CD4-positive, alpha-beta T cell treated with Interleukin-15 for 4 hours (primary cell): ENCODE data around the gene ATG4C.

Source experiments
- DNase-seq: peaks from one replicate; pipeline ENCODE4 v3.0.0-alpha.2; 2020; ENCODE audit warnings: low spot score

ATG4C gene

DNA sequence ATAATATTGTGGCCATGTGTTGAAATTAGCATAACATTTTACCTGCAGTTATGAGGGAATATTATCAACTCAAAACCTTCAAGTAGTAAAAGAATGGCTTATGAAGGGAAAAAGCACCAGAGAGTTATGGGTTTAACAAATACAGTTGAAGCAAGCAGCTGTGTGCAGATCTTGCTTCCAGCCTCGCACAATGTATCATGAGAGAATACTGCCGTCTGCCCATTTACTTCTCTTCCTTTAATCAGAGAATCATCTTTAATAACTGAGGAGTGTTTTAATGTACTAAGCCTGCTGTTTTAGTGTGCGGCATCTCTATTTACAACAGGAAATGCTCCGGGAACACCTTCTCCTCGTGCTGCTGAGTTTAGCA, 120.9 kb downstream of the ATG4C start:
- no peak for DNase-seq

DNA sequence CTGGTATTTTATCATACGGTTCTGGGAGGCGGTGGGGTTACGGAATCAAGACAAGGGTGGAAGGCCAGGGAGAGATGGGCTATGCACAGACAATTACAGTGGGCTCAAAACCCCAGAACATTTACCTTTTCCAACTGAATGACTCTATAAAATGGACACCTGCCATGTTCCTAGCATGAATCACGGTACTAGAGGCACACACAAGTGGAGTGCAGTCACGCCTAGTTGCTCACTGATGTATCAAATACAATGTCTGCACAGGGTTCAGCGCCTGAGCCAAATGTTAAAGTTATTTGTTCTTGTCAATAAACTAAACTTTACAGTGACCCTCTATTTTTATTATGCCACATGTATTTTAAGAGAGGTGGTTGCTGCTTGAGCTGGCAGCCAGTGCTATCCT, 121.4 kb downstream of the ATG4C start:
- DNase-seq, result no peak

DNA sequence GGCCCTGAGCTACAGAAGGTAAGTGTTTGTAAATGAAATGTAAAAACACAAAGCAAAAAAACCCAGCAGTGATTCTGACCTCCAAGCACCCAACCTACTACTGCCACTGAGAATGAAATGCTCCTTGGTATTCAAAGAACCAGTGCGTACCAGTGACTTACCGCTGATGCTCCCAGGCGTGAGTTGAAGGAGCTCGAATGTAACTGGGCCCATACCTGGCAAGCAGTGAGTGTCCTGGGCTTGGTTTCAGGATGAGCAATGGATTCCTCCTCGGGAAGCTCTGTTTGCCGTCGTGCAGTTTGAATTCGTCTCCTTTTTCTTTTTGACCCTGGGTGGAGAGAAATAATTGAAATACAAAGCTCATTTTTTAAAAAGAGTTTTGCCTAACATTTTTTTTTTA, 121.9 kb downstream of the ATG4C start:
- DNase-seq, result no peak

DNA sequence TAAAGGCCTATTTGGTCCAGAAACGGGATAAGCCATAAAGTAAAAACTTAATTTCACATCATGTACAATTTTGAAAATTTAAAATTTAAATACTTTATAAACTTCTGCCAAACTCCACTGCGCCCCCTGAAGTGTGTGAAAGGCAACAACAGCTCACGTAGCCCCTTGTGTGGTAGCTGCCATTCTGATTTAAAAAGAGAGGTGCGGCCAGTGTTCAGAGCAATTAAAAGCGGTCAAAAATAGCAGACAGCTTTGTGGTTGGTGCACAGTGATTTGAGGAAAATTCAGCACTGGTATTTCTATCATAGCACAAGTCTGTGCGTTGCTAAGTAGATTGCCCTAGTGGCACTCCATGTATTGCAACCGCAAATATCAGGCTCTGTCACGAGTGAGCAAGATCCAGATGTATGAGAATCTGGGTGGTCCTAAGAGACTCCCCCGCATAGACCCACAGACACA, 122.5 kb downstream of the ATG4C start:
- DNase-seq, result no peak

DNA sequence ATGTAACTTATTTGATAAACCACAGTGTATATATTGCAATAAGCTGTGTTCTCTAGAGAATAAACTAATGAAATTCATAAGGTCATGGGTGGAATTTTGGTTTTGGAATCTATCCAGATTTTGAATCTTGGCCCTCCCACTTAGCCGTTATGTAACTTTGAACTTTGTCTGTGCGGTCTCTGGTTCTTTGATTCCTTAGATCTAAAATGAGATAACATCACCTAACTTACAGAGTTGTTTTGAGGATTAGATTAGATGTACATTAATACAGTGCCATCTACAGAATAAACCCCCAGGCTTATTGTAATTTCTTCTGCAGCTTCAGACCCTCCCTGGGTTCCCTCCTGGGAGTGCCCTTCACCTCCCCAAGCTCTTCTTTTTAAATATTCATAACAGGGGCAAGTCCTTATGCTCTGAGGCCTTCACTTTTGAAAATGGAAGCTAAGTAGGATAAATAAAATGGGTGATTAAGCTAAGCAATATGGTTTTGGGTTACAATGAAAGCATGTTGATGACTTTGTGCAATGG, 124.3 kb downstream of the ATG4C start:
- no peak for DNase-seq

DNA sequence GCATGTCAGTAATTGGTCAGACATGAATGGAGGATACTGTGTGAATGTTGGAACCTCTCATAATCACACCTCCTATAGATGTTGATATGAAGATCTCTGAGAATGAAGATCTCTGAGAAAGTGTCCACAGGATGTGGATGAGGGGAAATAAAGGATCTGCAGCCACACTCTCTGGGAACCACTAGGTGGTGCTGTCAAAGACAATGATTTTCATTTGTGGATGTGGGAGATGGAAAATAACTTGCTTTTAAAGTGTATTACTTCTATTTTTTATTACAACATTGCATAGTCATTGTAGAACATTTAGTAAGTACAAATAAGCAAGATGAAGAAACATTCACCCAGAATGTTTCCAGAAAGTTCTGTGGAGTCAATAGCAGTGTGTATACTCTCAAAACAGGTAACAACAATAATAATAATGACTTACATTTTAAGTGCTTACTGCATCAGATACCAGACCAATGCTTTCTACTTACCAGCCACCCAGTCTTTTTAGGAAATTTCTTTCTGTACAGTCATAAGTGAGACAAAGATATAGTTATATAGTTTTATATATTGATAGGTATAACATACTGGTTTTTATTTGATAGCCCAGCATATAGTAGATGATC, 128.2 kb downstream of the ATG4C start:
- DNase-seq, result no peak
